HFF-Myc (cell line): ENCODE data around the gene ARL8B.
"Not testable (repeated sequence)": the region's sequence is repeated elsewhere in the genome, so short reads cannot be mapped to it uniquely, and the experiment has no call there.

Experiments used
- DNase-seq: peaks from one replicate; pipeline ENCODE4 v3.0.0-alpha.2; 2011; ENCODE audit warnings: low read depth; ENCODE audit errors: extremely low read depth
- H3K4me3 ChIP-seq: replicated peaks from 2 replicates; pipeline ENCODE4 v1.5.1; 2011; ENCODE audit warnings: low read depth, mild to moderate bottlenecking, control low read depth, low read length
- CTCF ChIP-seq: IDR thresholded peaks from 2 replicates; pipeline ENCODE4 v1.5.1; 2012; ENCODE audit warnings: mild to moderate bottlenecking, low read depth, low read length, control low read depth; ENCODE audit errors: missing control alignments

ARL8B gene

GRCh38 chr3:5170975-5171374 lies 48.9 kb downstream of the ARL8B start:
- TF ChIP-seq CTCF: no peak
- H3K4me3 ChIP-seq: no peak overlapping the region
- DNase-seq: no peak

DNA sequence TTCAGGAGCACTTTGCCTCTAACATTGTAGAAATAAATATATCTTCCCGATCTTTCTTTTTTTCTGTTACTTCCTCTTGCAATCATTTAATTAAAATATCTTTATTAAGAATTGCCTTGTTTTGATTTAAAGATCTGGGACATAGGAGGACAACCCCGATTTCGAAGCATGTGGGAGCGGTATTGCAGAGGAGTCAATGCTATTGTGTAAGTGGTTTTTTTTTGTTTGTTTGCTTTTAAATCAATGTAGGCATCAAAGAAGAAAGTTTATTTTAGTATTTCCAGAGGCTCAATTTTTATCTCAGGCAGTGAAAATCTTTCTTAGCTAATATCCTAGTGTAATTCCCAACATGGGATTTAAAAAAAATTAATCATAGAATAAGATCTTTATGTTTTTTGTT lies 49.9 kb downstream of the ARL8B start:
- no peak overlapping the region for H3K4me3 ChIP-seq
- no peak for DNase-seq
- TF ChIP-seq CTCF: no peak

DNA sequence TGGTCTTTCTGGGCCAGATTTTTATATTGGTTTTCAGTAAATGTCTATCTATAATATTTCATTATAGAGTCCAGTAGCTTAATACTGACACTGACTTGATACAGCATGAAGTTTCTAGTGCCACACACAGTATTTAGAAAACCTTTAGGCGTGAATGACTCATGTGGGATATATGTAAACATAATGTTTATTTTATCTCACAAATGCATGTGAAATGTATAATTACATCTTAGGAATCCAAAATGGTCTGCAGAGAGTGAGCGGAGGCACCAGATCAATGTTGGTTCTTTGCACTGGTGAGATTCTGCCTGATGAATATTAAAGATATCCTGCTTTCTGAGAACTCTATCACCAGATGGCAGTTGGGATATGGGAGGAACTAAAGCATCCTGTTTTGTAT lies 56.9 kb downstream of the ARL8B start:
- not testable (repeated sequence) for DNase-seq, H3K4me3 ChIP-seq

DNA sequence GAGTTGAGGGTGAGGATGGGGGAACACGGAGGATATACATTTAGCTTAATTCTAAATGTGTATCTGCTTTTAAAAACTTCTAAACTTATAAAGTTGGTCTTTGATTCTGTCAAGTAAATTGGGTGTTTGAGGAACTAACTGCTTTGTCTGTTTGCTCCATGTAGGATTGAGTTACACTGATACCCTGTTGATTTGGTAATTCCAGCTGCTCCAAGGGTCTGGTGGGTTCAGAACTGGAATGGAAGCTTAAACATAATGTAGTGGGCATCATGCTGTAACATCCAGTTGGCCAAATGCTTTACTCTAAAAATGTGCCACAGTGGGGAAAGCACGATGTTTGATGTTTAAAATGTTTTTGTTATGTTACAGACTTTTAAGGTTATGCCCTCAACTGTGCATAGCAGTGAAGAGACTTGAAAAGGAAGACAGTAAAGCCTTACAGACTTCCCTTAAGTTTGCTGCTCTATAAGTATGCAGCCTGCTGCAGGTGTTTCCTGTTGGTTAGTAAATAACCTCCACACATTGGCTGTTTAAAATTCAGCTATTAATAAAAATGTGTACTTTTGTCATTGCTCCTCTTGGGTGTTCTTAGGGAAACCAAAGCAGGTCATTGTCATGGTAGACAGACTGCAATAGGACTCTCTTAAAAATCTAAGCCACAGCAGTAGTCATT lies 59.5 kb downstream of the ARL8B start:
- DNase-seq: no peak
- no peak overlapping the region for H3K4me3 ChIP-seq
- no peak for TF ChIP-seq CTCF

DNA sequence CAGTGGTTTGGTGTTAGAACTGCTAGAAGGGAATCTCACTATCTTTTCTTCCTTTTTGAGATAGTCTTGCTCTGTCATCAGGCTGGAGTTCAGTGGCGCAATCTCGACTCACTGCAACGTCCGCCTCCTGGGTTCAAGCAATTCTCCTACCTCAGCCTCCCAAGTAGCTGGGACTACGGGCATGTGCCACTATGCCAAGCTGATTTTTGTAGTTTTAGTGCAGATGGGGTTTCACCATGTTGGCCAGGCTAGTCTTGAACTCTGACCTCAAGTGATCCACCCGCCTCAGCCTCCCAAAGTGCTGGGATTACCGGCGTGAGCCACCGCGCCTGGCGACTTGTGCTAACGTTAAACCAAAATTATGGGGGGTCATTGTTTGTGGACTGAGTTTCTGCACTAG lies 61.6 kb downstream of the ARL8B start:
- not testable (repeated sequence) for H3K4me3 ChIP-seq, DNase-seq

DNA sequence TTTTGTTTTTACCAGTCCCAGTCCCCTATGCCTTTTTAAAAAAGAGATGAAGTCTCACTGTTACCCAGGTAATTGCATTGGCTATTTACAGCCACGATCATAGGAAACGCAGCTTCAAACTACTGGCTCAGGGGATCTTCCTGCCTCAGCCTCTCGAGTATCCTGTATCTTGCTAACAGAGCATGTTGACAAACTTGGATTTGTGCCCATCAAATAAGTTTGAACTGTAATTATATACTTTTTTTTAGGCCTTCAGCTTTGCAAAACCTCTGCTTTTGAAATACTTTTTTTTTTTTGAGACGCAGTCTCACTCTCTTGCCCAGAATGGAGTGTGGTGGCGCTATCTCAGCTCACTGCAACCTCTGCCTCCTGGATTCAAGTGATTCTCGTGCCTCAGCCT lies 62.4 kb downstream of the ARL8B start:
- no peak overlapping the region for H3K4me3 ChIP-seq
- TF ChIP-seq CTCF: no peak
- no peak for DNase-seq

DNA sequence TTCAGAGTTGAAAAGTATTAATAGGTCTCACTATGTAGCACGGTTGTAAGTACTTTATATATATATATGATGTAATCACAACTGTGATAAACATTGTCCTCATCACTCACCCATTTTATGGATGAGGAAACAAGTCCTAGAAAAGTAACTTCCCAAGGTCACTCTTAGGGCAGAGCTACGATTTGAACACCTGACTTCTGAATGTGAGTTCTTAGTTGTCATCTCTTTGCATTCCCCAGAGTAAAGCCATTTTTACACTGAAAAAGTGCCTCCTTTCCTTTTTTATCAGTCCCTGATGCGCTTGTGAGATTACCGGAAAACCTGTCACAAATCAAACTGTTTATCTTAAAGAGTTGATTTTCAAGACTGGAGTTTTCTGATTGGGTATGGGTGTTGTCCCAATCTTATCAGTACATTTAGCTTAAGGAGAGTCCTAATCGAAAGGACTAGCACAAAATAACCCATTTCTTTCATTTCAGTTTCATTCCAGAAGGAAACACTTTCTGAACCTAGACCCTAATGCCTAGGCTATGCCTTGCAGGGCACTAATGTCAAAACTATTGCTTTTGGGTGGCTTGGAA lies 63.1 kb downstream of the ARL8B start:
- H3K4me3 ChIP-seq: no peak overlapping the region
- TF ChIP-seq CTCF: no peak
- DNase-seq: no peak

DNA sequence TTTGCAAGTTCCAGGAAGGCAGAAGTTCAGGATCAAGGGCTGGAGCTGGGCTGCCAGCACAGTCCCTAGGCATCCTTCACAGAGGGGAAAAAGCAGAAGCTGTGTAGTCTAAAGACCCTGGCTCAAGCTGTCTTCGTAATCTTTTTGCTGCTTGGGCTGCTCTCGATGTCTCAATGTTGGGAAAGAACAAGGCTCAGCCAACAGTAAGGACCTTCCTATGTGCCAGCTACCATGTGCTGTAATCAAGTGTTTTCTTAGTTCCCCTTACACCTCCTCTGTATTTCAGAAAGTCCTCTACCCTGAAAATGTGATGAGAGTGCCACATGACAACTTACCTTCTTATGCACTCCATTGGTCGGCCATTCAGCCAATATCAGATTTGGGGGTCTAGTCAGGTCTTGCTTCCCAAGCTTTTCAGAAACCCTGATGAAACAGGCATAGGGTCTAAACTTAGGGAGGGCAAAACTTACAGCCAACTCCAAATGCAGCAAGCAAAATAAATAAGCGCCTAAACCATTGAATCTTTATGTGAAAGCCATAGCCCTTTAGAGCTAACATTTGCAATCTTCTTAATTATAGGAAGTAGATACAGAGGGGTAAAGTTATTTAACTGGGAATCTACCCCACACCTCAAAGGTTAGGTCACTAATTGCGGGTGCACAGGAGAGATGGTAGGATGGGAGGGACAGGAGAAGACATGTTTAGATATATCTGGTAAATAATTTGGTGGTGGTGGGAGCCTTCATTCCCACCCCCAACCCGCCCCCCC lies 64.2 kb downstream of the ARL8B start:
- no peak for DNase-seq
- peak overlapping the region; percentile 95 for H3K4me3 ChIP-seq
- TF ChIP-seq CTCF: no peak
